GM19467 (cell line): Measurements from ENCODE around the gene IBA57.

Experiments
- ATAC-seq: cut with Tn5 transposase; IDR thresholded peaks from one replicate; pipeline ENCODE4 v1.9.1; 2021; ENCODE audit warnings: mild to moderate bottlenecking, moderate library complexity; ENCODE audit not compliant: unreplicated experiment

Gene IBA57

DNA sequence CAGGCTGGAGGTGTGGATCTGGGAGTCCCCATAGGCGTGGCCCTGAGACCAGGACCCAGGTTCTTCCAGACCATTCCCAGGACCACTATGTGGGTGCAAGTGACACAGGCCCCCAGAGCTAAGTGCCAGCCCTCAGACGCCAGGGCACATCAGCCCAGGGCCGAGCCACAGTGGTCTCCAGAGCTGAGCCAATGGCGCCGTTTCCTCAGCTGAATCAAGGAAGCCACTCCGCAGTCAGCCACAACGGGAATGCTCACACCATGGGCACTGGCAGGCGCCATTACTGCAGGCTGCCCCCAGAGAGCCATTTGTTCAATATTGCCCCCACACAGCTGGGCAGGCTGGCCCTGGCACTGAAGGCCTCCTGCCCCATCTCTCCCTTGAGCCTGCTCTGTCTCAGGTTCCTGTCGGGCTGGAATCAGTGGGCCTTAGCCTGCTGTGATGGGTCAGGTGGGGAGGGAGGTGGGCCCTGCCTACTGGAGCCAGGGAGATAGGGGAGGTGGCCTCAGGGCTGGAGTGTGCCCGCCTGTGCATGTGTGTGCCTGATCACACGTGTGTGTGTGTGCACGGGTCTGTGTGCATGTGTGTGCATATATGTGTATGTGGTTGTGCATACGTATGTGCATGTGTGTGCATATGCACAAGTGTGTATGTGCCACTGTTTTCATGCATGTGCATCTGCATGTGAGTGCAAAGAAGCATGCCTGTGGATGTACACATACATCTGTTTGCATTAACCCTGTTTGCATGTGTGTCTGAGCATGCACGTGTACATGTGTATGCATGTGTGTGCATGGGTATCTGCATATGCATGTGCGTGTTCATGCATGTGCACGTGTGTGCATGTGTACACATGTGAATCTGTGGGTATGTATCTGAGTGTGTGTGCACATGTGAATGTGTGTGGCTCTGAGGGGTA is 9.7 kb upstream of the IBA57 start:
- ATAC-seq: no peak

DNA sequence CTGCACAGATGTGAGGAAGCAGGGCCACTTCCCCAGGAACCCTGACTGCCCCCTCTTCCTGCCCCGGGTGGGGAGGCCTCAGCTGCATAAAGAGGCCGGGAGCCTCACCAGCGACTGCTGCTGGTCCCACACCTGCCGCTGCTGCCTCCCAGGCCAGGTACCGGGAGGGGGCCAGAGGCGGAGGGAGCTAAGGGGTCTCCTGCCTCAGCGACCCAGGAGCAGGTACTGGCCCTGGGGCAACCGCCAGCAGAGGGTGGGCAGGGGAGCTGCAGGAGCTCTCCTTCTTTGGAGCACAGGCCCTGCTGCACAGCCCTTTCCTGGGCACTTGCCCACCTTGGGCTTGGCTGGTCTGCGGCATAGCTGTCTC is 9.1 kb upstream of the IBA57 start:
- ATAC-seq: no peak

DNA sequence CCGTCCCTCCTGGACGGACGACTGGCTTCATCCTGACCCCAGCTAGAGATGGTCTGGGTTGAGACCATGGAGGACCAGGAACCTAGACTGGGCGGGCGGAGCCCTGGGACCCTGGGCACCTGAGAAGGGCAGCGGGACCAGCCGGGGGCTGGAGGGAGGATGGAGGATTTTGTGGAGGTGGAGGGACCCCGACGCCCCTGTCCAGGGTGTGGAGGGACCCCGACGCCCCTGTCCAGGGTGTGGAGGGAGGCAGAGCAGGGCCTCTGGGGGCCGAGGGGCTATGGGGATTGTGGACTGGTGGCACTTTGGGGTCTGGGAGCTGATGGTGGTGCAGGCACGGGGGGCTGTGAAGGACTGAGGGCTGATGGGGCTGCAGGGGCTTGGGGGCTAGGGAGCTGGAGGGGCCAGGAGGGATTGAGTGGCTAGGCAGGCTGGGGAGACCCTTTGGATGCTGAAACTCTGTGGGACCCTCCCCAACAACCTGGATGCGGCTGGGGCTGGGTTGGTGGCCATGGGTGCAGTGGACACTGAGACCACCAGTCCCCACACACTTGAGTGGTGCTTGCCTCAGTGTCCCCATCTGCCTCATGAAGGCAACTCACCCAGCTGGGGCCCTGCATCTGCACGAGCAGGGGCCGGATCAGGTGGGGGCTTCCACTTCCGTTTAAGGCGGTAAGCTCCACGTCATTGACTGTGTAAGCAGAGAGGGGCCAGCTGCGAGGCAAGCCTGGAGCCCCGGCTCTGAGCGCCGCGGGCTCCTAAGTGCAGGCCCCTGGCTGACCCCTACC is 8.5 kb upstream of the IBA57 start:
- no peak for ATAC-seq

DNA sequence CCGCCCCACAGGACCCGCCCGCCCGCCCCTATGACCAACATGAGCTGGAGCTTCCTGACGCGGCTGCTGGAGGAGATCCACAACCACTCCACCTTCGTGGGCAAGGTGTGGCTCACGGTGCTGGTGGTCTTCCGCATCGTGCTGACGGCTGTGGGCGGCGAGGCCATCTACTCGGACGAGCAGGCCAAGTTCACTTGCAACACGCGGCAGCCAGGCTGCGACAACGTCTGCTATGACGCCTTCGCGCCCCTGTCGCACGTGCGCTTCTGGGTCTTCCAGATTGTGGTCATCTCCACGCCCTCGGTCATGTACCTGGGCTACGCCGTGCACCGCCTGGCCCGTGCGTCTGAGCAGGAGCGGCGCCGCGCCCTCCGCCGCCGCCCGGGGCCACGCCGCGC is 7.9 kb upstream of the IBA57 start:
- no peak for ATAC-seq

DNA sequence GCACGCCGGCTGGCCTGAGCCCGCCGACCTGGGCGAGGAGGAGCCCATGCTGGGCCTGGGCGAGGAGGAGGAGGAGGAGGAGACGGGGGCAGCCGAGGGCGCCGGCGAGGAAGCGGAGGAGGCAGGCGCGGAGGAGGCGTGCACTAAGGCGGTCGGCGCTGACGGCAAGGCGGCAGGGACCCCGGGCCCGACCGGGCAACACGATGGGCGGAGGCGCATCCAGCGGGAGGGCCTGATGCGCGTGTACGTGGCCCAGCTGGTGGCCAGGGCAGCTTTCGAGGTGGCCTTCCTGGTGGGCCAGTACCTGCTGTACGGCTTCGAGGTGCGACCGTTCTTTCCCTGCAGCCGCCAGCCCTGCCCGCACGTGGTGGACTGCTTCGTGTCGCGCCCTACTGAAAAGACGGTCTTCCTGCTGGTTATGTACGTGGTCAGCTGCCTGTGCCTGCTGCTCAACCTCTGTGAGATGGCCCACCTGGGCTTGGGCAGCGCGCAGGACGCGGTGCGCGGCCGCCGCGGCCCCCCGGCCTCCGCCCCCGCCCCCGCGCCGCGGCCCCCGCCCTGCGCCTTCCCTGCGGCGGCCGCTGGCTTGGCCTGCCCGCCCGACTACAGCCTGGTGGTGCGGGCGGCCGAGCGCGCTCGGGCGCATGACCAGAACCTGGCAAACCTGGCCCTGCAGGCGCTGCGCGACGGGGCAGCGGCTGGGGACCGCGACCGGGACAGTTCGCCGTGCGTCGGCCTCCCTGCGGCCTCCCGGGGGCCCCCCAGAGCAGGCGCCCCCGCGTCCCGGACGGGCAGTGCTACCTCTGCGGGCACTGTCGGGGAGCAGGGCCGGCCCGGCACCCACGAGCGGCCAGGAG is 7.2 kb upstream of the IBA57 start:
- ATAC-seq: no peak

DNA sequence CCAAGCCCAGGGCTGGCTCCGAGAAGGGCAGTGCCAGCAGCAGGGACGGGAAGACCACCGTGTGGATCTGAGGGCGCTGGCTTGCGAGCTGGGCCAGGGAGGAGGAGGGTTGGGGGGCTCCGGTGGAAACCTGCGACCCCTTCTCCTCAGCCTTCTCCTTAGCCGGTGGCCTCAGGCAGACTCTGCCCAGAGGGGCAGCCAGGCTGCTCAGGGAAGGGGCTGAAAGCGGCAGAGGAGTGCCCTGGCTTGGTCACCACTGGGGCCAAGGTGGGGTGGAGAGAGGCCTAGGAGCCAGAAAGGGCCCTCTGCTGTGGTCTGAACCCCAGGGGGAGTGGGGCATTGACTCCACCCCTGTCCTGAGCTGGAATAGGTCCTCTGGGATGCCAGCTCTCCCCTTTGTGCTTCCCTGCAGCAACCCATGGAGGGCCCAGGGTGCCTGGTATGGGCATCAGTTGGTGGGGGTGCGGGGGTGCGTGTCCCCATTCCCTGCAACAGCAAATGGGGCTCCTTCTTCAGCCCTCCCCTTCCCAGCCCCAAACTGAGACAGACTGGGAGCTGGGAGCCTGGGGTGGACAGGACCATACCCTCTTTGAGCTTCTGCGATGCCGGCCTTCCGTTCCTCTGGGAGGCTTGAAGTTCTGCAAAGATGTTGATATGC is 6.5 kb upstream of the IBA57 start:
- ATAC-seq: no peak

DNA sequence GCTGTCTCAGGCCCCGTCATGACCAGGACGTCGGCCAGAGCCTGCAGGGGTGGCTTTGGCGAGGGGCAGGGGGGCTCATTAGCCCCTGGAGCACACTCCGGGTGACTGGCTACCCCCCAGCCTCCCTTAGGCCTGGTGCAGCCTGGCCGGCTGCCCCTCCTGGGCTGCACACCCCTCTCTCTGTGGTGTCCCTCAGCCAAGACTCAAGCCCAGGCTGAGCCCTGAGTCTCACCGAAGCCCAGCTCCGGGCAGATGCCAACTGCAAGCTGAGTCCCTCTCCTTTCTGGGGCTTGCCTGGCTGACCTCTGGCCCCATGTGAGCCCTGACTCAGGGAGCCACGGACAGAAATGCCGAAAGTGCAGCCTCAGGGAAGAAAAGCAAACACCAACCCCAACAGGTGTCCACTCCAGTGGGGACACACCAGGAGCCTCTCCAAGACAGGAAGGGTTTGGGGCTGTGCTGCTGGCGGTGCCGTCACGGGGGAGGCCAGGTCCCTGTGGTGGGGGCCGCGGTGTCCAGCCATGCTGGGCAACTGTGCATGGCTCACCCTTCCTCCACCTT is 5.3 kb upstream of the IBA57 start:
- no peak for ATAC-seq

DNA sequence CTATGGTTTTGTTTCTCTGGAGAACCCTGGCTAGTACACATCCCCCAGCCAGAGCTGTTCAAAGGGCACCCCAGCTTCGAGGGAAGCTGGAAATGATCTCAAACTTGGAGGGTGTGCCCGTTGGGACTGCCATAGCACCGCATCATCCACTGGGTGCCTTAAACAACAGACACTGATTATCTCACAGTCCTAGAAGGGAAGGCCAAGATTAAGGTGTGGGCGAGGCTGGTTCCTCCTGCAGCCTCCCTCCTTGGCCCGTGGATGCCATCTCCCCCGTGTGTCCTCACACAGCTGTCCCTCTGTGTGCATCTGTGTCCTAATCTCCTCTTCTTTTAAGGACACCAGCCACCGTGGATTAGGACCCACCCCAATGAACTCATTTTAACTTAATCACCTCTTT is 4.2 kb upstream of the IBA57 start:
- ATAC-seq: no peak

DNA sequence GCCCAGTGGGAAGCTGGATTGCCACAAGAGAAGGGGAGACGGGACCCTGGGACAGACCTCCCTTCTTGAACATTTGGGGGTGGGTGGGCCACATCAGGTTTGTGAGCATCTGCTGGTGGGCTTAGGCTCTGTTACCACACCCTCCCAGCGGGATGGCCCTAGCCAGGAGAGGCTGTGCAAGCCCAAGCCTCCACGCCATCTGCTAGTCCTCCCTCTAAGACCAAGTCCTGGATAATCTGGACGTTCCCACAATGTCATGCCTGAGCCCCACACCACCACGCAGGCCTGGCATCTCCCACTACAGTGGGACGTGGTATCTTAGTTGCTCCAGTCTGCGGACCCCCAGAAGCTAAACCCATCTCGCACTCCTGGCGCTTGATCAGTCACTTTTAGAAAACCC is 3.7 kb upstream of the IBA57 start:
- ATAC-seq: no peak

DNA sequence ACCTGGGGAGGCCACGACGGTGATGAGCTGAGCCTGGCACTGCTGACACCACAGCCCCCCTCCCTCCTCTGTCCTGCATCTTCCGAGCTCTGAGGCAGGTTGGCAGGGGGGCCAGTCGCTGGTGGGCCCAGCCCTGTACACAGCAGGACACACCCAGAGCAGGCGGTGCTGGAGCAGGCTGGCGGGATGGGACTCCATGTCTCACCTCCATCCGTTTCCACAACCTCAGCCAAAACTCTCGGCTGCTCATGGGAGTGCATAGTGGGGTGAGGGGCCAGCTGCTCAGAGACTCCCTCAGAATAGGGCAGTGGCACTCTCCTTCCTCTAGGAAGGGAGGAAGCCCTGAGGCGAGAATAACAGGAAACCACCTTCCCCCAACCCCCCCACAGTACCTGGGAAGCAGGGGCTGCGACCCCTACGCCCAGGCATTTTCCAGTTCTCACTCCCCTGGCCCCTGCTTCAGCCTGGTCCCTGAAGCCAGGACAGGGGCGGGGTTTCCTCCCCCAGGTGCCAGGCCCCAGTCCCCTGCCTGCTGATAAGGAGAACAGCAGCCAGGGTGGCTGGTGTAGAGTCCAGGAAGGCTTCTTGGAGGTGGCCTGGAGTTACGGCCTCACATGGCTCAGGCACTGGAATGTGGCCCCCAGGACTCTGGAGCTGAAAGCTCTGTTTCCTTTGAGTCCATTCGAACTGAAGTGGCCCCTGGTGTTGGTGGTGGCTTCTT is 3.2 kb upstream of the IBA57 start:
- no peak for ATAC-seq

DNA sequence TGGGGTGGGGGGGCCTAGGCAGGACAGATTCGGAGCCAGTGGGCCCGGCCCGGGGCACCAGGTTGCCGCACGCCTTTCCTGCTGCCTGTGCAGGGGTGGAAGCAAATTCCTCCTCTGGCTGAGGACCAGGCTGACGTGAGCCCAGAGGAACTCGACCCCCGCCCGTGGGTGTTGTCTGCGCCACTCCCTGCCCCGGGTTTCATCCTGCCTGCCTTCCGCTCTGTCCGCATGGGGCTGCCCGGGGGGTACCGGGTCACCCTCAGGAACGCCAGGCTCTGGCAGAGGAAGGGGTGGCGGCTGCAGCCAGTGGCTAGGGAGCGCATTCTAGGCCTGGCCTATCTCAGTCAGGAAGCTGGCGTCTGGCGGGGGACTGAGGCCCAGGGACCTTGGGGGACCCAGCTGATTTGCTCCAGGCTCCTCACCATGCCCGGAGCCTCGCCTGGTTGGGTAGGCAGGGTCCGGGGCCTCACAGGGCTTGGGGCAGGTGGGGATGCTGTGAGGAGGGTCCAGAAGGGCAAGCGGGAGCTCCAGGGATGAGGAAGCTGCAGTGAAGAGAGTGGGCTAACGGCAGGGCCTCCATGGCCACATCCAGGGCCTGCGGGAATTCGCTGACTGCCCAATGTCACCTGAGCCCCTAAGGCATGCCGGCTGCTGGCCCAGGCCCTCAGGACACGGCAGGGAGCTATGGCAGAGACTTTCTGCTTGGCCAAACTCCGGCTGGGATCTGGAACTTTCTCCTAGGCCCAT is 2.4 kb upstream of the IBA57 start:
- no peak for ATAC-seq

DNA sequence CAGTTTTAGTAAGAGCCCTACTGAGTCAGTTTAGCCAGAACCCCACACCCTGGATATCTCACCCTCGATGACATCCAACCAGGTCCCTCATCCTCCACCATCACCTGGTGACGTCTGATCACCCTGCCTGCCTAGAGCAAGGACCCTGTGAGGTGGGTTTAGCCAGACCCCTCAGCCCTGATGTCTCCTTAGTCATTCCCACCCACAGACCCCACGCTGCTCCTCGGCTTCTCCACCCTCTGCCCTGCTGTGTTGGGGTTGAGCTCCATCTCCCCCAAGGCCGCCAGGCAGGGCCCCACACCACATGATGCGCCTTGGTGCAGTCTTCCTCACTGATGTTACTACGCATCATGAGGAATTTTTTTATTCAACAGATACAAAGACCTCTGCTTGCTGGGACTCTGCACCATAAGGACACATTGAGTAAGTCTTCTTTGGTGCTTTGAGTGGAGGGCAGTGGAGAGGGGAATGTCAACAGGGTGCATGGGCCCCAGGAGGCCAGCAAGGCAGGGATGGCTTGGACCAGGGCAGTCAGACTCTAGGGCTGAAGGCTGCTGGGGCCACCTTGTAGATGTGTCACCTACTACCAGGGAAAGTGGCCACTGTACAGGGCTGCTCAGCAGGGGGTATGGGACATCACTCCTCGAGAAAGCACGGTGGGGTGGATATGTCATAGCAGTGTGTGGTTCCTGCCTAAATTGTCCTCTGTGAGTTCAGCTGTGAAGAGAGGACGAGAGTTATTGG is 1.7 kb upstream of the IBA57 start:
- ATAC-seq: no peak

DNA sequence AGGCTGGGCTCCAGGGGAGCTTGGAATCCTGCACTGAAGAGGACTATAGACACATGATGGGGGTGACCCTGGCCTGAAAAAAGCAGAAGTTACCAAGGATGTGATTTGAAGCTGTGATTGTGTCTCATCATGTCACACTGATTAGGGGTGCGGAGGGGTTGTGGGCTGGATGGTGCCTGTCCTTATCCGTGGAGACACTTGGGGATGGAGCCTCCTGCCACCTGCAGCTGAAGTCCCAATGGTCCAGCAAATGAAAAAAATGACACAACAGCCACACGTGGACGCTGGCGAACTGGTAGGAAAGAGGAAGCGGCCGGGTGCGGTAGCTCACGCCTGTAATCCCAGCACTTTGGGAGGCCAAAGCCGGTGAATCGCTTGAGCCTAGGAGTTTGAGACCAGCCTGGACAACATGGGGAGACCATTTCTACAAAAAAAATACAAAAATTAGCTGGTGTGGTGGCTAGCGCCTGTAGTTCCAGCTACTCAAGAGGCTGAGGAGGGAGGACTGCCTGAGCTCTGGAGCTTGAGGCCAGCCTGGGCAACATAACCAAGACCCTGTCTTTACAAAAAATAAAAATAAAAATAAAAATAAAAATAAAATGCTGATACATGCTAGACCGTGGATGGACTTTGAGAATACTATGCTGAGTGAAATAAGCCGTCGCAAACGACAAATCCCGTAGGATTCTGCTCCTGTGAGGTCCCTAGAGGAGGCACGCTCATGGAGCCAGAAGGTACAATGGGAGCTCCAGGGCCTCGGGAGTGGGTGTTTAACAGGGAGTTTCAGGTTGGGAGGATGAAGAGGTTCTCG is 838 bp upstream of the IBA57 start:
- no peak for ATAC-seq

DNA sequence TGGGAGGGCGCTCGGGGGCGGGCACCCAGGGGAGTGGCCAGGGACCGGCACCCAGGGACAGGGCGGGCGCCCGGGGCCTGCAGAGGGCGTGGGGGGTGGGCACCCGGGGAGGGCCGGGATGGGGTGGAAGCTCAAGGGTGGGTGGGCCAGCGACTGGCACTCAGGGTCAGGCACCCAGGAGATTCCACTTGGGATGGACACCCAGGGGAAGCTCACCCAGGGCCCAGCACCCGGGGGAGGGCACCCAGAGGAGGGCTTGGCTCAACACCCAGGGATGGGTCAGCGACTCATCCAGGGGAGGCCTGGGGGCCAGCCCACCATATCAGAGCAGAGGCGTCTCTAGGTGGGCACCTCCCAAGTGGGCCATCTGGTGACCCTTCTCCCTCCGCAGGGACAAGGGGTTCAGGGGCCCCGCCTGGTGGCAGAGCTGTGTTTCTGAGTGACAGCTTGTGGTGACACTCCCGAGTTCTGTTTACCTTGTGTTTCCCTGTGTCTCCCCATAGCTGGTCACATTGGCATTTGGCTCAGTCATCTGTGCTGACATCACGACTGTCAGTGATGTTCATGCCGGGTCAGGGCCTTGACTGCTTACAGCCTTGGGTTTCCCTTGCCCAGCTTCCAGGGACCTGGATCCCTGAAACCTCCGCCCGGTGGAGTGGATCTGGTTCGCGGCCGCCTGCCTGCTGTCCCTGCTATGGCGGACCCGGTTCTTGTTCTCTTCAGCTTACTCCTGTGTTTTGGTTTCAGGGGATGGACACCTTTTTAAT is 749 bp downstream of the IBA57 start:
- peak; percentile 4 for ATAC-seq

DNA sequence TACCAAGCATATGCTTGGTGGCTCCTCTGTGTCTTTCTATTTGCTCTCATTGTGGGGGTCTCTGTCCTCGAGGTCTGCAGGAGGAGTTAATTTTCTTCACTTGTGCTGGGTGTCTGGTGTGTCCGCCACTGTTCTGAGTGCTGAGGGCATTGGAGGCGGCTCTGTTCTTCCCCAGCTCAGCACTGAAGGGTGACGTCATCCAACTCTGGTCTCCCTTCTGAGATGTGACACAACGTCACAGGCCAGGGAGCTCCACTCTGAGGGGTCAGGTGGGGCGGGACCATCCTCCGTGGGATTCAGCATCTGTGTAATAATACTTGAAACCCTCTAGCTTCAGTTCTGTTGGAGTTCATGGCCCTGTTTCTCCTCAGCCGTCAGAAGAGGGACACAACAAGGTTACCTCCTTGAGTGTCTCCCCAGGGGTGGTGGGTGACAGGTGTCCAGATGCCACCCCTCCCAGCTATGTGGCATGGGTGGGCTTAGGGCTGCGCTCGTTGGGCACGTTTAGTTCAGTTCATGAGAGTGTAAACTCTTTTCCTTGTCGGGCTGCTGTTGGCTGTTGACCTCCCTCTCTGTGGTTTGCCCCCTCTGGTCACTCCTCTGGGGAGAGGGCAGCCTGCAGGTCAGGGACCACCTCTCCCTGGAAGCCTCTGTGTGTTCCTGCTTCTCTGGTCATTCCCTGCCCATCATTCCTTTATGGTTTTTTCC is 3.1 kb downstream of the IBA57 start:
- no peak for ATAC-seq

DNA sequence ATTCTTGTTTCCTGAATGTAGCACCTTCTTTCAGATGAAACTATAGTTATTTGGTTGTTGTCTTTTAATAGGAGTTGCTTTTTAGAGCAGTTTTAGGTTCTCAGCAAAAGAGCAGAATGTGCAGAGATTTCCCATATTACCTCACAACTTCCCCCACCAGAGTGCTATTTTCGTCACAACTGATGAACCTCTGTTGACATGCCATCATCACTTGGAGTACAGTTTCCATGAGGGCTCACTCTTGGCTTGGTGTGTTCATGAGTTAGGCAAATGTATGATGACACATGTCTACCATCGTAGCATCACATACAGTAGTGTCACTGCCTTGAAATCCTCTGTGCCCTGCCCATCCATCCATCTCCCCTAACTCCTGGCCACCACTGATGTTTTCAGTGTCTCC is 3.7 kb downstream of the IBA57 start:
- ATAC-seq: no peak
